Ovary (tissue), 3 donors: ENCODE measurements around the gene FOLH1.
"Not testable (repeated sequence)": the region's sequence is repeated elsewhere in the genome, so short reads cannot be mapped to it uniquely, and the experiment has no call there.

Experiments used
- POLR2A ChIP-seq: fragments of 450-650 bp; IDR thresholded peaks from one replicate; pipeline ENCODE4 v1.6.1; 2017; ENCODE audit warnings: antibody characterized with exemption, mild to moderate bottlenecking, moderate library complexity
- TF ChIP-seq, protein P1 (sequence below), 3 donors: fragments of 450-650 bp in 2 of 3; fragments of 200-600 bp in 1 of 3; IDR thresholded peaks; one replicate each; pipeline versions ENCODE4 v1.5.1 to v1.8.0; 2016 to 2022; ENCODE audit warnings: antibody characterized with exemption in 3 of 3, mild to moderate bottlenecking in 1 of 3
- donor health status: DM: no; HTN: no; CAD: no.

DNA sequence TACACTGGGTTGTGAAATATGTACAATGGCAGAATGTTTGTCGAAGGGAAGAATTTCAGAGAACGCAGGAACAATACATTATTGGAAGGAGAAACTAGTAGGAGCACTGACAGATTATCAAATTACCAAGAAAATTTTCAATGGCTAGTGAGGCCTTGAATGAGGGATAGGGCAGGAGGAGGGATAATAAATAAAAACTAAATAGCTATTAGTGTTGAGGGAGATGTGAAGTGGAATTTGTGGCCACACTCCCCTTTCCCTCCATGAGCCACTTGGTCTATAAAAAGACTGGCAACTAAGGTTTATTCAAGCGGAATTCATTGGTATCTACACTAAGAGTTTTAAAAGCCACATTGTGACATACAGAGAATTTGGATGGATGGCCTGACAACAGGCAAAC, 41.0 kb upstream of the FOLH1 start:
- TF ChIP-seq, protein P1, sequence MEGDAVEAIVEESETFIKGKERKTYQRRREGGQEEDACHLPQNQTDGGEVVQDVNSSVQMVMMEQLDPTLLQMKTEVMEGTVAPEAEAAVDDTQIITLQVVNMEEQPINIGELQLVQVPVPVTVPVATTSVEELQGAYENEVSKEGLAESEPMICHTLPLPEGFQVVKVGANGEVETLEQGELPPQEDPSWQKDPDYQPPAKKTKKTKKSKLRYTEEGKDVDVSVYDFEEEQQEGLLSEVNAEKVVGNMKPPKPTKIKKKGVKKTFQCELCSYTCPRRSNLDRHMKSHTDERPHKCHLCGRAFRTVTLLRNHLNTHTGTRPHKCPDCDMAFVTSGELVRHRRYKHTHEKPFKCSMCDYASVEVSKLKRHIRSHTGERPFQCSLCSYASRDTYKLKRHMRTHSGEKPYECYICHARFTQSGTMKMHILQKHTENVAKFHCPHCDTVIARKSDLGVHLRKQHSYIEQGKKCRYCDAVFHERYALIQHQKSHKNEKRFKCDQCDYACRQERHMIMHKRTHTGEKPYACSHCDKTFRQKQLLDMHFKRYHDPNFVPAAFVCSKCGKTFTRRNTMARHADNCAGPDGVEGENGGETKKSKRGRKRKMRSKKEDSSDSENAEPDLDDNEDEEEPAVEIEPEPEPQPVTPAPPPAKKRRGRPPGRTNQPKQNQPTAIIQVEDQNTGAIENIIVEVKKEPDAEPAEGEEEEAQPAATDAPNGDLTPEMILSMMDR (IDR thresholded peaks at IDR 0.05), result not testable (repeated sequence)
- TF ChIP-seq POLR2A, result not testable (repeated sequence)
